Mesodermal cell (in vitro differentiated cells): ENCODE data around the gene TMEM203.
A peak's percentile ranks its signal among the peaks of the same experiment; 100 is the strongest.

Experiments
- H3K27ac ChIP-seq: 2 replicates; pipeline ENCODE4 v1.7.0; 2013; ENCODE audit warnings: mild to moderate bottlenecking, low read depth, low read length, moderate library complexity; ENCODE audit not compliant: severe bottlenecking
- H3K36me3 ChIP-seq: 2 replicates; pipeline ENCODE4 v1.7.1; 2013; ENCODE audit warnings: mild to moderate bottlenecking, low read length, moderate library complexity; ENCODE audit not compliant: control insufficient read depth, insufficient read depth
- H3K4me1 ChIP-seq: one replicate; pipeline ENCODE4 v1.7.1; 2013; ENCODE audit warnings: mild to moderate bottlenecking, low read length; ENCODE audit not compliant: insufficient read depth, control insufficient read depth, poor library complexity, severe bottlenecking
- H3K4me3 ChIP-seq: 2 replicates; pipeline ENCODE4 v1.7.0; 2013; ENCODE audit warnings: low read length, control low read depth, mild to moderate bottlenecking; ENCODE audit not compliant: insufficient read depth, poor library complexity, severe bottlenecking; ENCODE audit errors: extremely low read depth
- H3K9me3 ChIP-seq: 2 replicates; pipeline ENCODE4 v1.7.1; 2013; ENCODE audit warnings: mild to moderate bottlenecking, low read length, moderate library complexity; ENCODE audit not compliant: control insufficient read depth
- WGBS, 2 experiments: methylation state at CpG; one replicate each; pipeline ENCODE4 v1.1.5; 2013; ENCODE audit warnings: missing lambda C conversion rate in 2 of 2; ENCODE audit not compliant: insufficient coverage in 2 of 2; 5-methylcytosine and 5-hydroxymethylcytosine counted together

TMEM203 gene

GRCh38 chr9:137179761-137180160, 25.7 kb downstream of the TMEM203 start:
- H3K4me3 ChIP-seq: no peak overlapping the region
- WGBS, 2 experiments: 95 to 99% methylated on average over 13 to 14 of the region's 17 CpGs
- H3K4me1 ChIP-seq: peaks cover 11% of the 10 kb centered on the region
- no peak overlapping the region for H3K27ac ChIP-seq
- peaks cover 40% of the 10 kb centered on the region for H3K36me3 ChIP-seq
- H3K9me3 ChIP-seq: no peaks in the 10 kb centered on the region

- peaks cover 40% of the 10 kb centered on the region for H3K36me3 ChIP-seq
- peak overlapping the region; percentile 64 for H3K27ac ChIP-seq
- H3K4me1 ChIP-seq: peaks cover 11% of the 10 kb centered on the region
- H3K4me3 ChIP-seq: no peak overlapping the region
- H3K9me3 ChIP-seq: no peaks in the 10 kb centered on the region
- WGBS, 2 experiments: 88 to 97% methylated on average over 13 to 17 of the region's 19 CpGs
Observed at GRCh38 chr9:137178939-137179630, 26.4 kb downstream of the TMEM203 start.

DNA sequence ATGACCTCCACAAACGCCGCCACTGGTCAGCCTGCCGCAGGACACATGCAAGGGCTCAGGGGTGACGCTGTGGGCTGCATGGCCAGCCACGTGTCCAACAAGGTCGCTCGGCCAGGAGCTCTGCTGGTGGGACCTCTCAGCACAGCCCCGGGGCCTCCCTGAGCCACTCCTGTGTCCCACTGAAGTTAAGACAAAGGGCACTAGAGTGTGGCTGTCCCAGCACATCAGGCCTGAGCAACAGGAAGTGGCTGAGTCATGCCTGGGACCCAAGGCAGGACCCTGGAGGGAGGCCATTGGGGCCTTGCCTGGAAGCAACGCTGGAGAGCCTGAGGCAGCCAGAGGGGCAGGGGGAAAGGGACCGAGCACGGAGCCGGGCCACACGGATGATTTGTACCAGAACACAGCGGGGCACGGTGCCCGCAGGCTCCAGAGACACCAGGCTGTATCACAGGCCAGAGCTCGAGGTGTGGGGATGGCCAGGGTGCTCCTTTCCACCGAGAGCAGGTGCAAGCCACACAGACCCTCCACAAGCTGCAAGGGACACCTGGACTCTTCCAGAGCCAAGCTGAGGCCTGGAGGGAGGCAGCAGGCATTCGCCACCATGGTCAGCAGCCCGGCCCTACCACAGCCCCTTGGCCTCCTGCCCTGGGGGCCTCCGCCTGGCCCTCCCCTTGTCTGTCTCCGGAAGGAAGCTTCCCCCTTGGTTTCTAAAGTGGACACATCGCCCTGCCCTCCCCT, 27.1 kb downstream of the TMEM203 start:
- peak overlapping the region; percentile 64 for H3K27ac ChIP-seq
- H3K4me1 ChIP-seq: peaks cover 11% of the 10 kb centered on the region
- H3K4me3 ChIP-seq: no peak overlapping the region
- H3K9me3 ChIP-seq: no peaks in the 10 kb centered on the region
- H3K36me3 ChIP-seq: peaks cover 33% of the 10 kb centered on the region
- WGBS, 2 experiments: 90 to 91% methylated on average over 22 to 23 of the region's 23 CpGs

DNA sequence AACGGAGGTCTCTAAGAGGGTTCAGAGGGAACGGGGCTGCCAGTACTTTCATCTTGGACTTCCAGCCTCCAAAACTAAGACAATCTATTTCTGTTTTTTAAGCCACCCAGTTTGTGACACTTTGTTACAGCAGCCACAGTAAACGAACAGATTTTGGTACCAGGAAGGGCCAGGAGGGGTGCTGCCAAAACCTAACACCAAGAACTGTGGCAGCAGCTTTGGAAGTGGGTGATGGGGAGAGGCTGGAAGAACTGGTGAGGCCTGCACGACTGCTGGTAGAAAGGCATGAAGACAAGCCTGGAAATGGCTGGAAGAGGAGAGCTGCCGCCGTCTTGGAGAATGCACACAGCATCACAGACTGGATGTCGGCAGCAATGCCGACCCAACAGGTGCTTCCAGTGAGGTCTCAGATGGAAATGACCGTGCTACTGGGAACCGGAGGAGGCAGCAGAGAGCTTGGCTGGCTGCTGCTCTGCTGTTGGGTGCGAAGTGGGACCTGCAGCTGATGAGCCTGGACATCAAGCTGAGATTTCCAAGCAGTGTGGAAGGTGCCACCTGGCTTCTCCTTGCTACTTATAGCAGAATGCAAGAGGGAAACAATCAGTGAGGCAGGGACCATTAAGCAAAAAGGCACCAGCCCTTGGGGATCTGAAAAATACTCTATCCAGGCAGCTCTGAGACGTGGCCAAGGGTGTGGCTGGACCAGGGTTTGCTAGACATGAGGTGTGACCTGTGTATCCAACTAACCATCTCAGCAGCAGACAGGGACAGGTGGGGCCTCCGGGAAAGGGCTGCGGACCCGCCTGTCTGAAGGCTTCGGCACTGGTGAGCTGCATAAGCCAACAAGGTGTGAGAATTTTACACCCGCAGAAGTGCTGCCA, 28.9 kb downstream of the TMEM203 start:
- peaks cover 24% of the 10 kb centered on the region for H3K36me3 ChIP-seq
- WGBS, 2 experiments: 62 to 64% methylated on average over 14 to 16 of the region's 17 CpGs
- H3K4me1 ChIP-seq: peaks cover 11% of the 10 kb centered on the region
- no peak overlapping the region for H3K4me3 ChIP-seq
- H3K27ac ChIP-seq: no peak overlapping the region
- no peaks in the 10 kb centered on the region for H3K9me3 ChIP-seq

DNA sequence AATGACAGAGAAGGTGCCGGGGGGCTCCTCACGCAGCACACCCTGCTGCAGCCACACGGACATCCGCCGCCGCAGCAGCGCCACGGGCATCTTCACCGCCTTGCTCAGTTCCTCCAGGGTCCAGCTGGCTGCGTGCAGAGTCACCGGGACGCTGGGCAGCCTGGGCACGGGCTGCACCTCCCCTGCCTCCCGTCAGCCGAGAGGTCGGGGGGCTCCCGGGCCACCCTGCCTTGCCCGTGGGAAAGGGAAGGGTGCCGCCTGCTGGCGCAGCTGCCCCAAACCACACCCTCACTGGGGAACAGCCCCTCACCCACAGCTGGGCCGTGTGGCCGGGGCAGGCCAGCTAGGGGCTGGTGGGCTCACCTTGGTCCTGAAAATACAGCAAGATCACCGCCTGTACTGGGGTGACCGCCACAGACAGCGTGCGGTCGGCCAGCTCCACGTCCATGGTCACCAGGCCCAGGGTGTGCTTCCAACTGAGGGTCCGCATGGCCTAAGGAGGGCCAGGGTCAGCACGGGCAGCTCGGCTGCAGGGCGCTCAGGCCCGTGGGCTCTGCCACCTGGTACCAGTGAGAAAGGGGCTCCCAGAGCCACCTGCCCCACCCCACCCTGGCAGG, 30.0 kb downstream of the TMEM203 start:
- Histone ChIP-seq H3K4me1 (peaks cover 11% of the 10 kb centered on the region), H3K9me3 (no peaks in the 10 kb centered on the region), H3K4me3 (no peak overlapping the region), H3K36me3 (peaks cover 13% of the 10 kb centered on the region), H3K27ac (no peak overlapping the region)
- 44 to 52% methylated on average over 29 of the region's 33 CpGs for WGBS, 2 experiments

GRCh38 chr9:137174722-137175293, 30.6 kb downstream of the TMEM203 start:
- 33% methylated on average over 27 to 33 of the region's 34 CpGs for WGBS, 2 experiments
- Histone ChIP-seq H3K27ac (no peak overlapping the region), H3K4me1 (peaks cover 11% of the 10 kb centered on the region), H3K36me3 (peaks cover 7% of the 10 kb centered on the region), H3K4me3 (no peak overlapping the region), H3K9me3 (no peaks in the 10 kb centered on the region)

- H3K4me1 ChIP-seq: peaks cover 11% of the 10 kb centered on the region
- H3K9me3 ChIP-seq: no peaks in the 10 kb centered on the region
- H3K36me3 ChIP-seq: peaks cover 7% of the 10 kb centered on the region
- H3K27ac ChIP-seq: no peak overlapping the region
- no peak overlapping the region for H3K4me3 ChIP-seq
- 89% methylated on average over 45 of the region's 45 CpGs for WGBS, 2 experiments
Observed at GRCh38 chr9:137173796-137174664, 31.4 kb downstream of the TMEM203 start.

- H3K36me3 ChIP-seq: peaks cover 7% of the 10 kb centered on the region
- H3K9me3 ChIP-seq: no peaks in the 10 kb centered on the region
- H3K27ac ChIP-seq: no peak overlapping the region
- 79 to 87% methylated on average over 16 to 21 of the region's 21 CpGs for WGBS, 2 experiments
- no peak overlapping the region for H3K4me3 ChIP-seq
- peaks cover 3% of the 10 kb centered on the region for H3K4me1 ChIP-seq
Observed at GRCh38 chr9:137172901-137173795, 32.3 kb downstream of the TMEM203 start.
